DMS 273 treated with DMSO at 0.1 percent for 48 hours (cell line): ENCODE results near the gene ERG.

Experiments used
- DNase-seq: peaks from one replicate; lab custom pipeline; 2025; lab: John Stamatoyannopoulos, UW

The ERG gene

GRCh38 chr21:38498057-38498833 lies at the start of gene ERG:
ERG (minus strand) TSS chr21:38498477; CDS start chr21:38498380, 97 bp downstream.
- no peak for DNase-seq

- no peak for DNase-seq
These were observed 46.4 kb upstream of the ERG start for GRCh38 chr21:38544661-38545060.

GRCh38 chr21:38542263-38542662 lies 44.0 kb upstream of the ERG start:
- no peak for DNase-seq

GRCh38 chr21:38538353-38538752 lies 40.1 kb upstream of the ERG start:
- DNase-seq = no peak

- DNase-seq = no peak
These were observed 36.3 kb upstream of the ERG start for GRCh38 chr21:38534591-38534990.

GRCh38 chr21:38533887-38534286 lies 35.6 kb upstream of the ERG start:
- no peak for DNase-seq

GRCh38 chr21:38531591-38531990 lies 33.3 kb upstream of the ERG start:
- DNase-seq = no peak

GRCh38 chr21:38531039-38531541 lies 32.8 kb upstream of the ERG start:
- no peak for DNase-seq

GRCh38 chr21:38527737-38528136 lies 29.5 kb upstream of the ERG start:
- no peak for DNase-seq

GRCh38 chr21:38525454-38525853 lies 27.2 kb upstream of the ERG start:
- no peak for DNase-seq

- no peak for DNase-seq
These were observed 26.2 kb upstream of the ERG start for GRCh38 chr21:38524168-38525153.

GRCh38 chr21:38520511-38520910 lies 22.2 kb upstream of the ERG start:
- DNase-seq = no peak

- DNase-seq = no peak
These were observed 13.5 kb upstream of the ERG start for GRCh38 chr21:38511662-38512243.

GRCh38 chr21:38511198-38511597 lies 12.9 kb upstream of the ERG start:
- no peak for DNase-seq

GRCh38 chr21:38507374-38507942 lies 9.2 kb upstream of the ERG start:
- DNase-seq = no peak

GRCh38 chr21:38506661-38507281 lies 8.5 kb upstream of the ERG start:
- DNase-seq = no peak

GRCh38 chr21:38505654-38506523 lies 7.6 kb upstream of the ERG start:
- no peak for DNase-seq

- DNase-seq = no peak
These were observed 5.8 kb upstream of the ERG start for GRCh38 chr21:38504066-38504465.

GRCh38 chr21:38503583-38503982 lies 5.3 kb upstream of the ERG start:
- no peak for DNase-seq

- DNase-seq = no peak
These were observed 1.8 kb upstream of the ERG start for GRCh38 chr21:38500073-38500472.

- no peak for DNase-seq
These were observed 1.0 kb upstream of the ERG start for GRCh38 chr21:38499296-38499695.
